K562 (cell line): ENCODE data around the gene GSTM1. TPM values are rescaled to one million over a fixed set of nuclear protein-coding genes. Genes with fewer than 3 reads are reported as not detected.
A peak's percentile ranks its signal among the peaks of the same experiment; 100 is the strongest.

ENCODE experiments used
- CBX2 ChIP-seq: fragments of 200-600 bp; sonication (generic); IDR thresholded peaks from one replicate; pipeline ENCODE4 v1.6.1; 2012; ENCODE audit warnings: mild to moderate bottlenecking, low read length, inconsistent platforms; ENCODE audit not compliant: insufficient read depth, poor library complexity, severe bottlenecking
- CTBP1 ChIP-seq: fragments of 450-650 bp; IDR thresholded peaks from 2 replicates; pipeline ENCODE4 v1.6.1; 2016; ENCODE audit warnings: borderline replicate concordance
- E2F4 ChIP-seq: sonication (generic); formaldehyde crosslinking; IDR thresholded peaks from 2 replicates; pipeline ENCODE4 v1.8.0; 2022; ENCODE audit warnings: mild to moderate bottlenecking, low read depth, missing genetic modification reagents
- ESRRA ChIP-seq: fragments of 450-650 bp; IDR thresholded peaks from 2 replicates; pipeline ENCODE4 v1.6.1; 2014; ENCODE audit warnings: low read depth, mild to moderate bottlenecking, moderate library complexity, borderline replicate concordance
- ESRRB ChIP-seq: fragments of 250-450 bp; sonication (Bioruptor Pico); IDR thresholded peaks from 2 replicates; pipeline ENCODE4 v1.5.0; 2020; ENCODE audit warnings: mild to moderate bottlenecking, moderate library complexity, borderline replicate concordance
- FOXP1 ChIP-seq: sonication (generic); formaldehyde crosslinking; IDR thresholded peaks from 2 replicates; pipeline ENCODE4 v1.8.0; 2022; ENCODE audit warnings: mild to moderate bottlenecking, missing genetic modification reagents
- ID3 ChIP-seq, 2 experiments: fragments of 250-450 bp in 1 of 2; fragments of 450-650 bp in 1 of 2; sonication (Bioruptor Pico) in 1 of 2; IDR thresholded peaks; 2 replicates each; pipeline versions ENCODE4 v1.6.1 to v1.8.0; 2016 to 2021; ENCODE audit warnings: mild to moderate bottlenecking in 2 of 2, moderate library complexity in 2 of 2, missing compliant biosample characterization in 1 of 2, missing genetic modification characterization in 1 of 2
- MAFK ChIP-seq: IDR thresholded peaks from 2 replicates; pipeline ENCODE4 v1.6.1; 2011; ENCODE audit warnings: low read length, improper control_type of control experiment
- POLR3G ChIP-seq: IDR thresholded peaks from 2 replicates; pipeline ENCODE4 v1.6.1; 2011; ENCODE audit not compliant: insufficient read length, insufficient replicate concordance; ENCODE audit errors: extremely low read depth
- RFX5 ChIP-seq: IDR thresholded peaks from 2 replicates; pipeline ENCODE4 v1.6.1; 2011; ENCODE audit warnings: low read depth, mild to moderate bottlenecking, improper control_type of control experiment, low read length
- ZFP30 ChIP-seq: fragments of 250-450 bp; sonication (Bioruptor Pico); IDR thresholded peaks from 2 replicates; pipeline ENCODE4 v1.8.0; 2022; ENCODE audit warnings: moderate library complexity, mild to moderate bottlenecking, inconsistent platforms, borderline replicate concordance
- polyA plus RNA-seq, 8 experiments: library from polyadenylated mRNA; depleted of rRNA in 4 of 8; stranded (reverse) in 5 of 8; unstranded in 3 of 8; fragments of >200 nt; fragmentation: Nextera tagmentation in 2 of 8; fragmentation: Illumina TruSeq in 1 of 8; extraction: Ambion mirVana in 2 of 8; extraction: Trizol in 1 of 8; gene quantifications; 2 replicates each; pipeline versions ENCODE4 v1.2.1 to v1.2.3, GENCODE V29; 2011 to 2014; ENCODE audit warnings: inconsistent platforms in 1 of 8, missing spikeins in 1 of 8
- total RNA-seq, 7 experiments: library from RNA; depleted of rRNA in 6 of 7; stranded (reverse); fragments of >200 nt in 6 of 7; fragmentation: Illumina TruSeq in 2 of 7; extraction: Trizol in 2 of 7; gene quantifications; 2 replicates each; pipeline versions ENCODE4 v1.2.1 to v1.2.3, GENCODE V29; 2011 to 2021; ENCODE audit warnings: low replicate concordance in 1 of 7
- TF ChIP-seq, protein P1 (sequence below), 2 experiments: fragments of 450-650 bp in 1 of 2; sonication (generic) in 1 of 2; formaldehyde crosslinking in 1 of 2; IDR thresholded peaks; 2 replicates each; pipeline versions ENCODE4 v1.7.1 to v1.9.0; 2016 to 2022; ENCODE audit warnings: inconsistent platforms in 1 of 2, mild to moderate bottlenecking in 1 of 2, missing genetic modification reagents in 1 of 2
- TF ChIP-seq, protein P2 (sequence below): fragments of 150-350 bp; IDR thresholded peaks from 2 replicates; pipeline ENCODE4 v1.6.1; 2014; ENCODE audit warnings: low read depth, mild to moderate bottlenecking, low read length, borderline replicate concordance

Gene GSTM1
- total and polyA plus RNA-seq, 9 of the 15 experiments (the other 6 are each of a cell fraction or from before 2014, with no cell fraction given), result not detected

DNA sequence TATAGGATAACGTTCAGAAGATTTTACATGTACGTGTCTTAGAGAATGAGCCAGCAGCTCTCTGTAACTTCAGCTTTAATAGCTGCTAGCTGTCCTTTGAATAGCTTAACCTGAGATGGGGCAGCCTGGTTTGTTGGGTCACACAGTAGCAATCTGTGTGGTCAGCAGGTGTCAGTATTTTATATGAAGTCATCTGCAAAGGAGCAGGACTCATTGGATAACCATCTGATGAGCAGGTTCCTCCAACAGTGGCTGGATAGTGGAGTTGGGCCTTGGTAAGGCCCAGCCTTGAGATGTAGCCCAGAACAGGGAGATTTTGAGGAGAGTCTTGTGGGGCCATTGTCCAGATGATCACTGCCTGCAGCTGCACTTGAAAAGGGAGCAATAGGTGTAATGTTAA is 30.9 kb downstream of the GSTM1 start (continued):
- TF ChIP-seq, protein P1, sequence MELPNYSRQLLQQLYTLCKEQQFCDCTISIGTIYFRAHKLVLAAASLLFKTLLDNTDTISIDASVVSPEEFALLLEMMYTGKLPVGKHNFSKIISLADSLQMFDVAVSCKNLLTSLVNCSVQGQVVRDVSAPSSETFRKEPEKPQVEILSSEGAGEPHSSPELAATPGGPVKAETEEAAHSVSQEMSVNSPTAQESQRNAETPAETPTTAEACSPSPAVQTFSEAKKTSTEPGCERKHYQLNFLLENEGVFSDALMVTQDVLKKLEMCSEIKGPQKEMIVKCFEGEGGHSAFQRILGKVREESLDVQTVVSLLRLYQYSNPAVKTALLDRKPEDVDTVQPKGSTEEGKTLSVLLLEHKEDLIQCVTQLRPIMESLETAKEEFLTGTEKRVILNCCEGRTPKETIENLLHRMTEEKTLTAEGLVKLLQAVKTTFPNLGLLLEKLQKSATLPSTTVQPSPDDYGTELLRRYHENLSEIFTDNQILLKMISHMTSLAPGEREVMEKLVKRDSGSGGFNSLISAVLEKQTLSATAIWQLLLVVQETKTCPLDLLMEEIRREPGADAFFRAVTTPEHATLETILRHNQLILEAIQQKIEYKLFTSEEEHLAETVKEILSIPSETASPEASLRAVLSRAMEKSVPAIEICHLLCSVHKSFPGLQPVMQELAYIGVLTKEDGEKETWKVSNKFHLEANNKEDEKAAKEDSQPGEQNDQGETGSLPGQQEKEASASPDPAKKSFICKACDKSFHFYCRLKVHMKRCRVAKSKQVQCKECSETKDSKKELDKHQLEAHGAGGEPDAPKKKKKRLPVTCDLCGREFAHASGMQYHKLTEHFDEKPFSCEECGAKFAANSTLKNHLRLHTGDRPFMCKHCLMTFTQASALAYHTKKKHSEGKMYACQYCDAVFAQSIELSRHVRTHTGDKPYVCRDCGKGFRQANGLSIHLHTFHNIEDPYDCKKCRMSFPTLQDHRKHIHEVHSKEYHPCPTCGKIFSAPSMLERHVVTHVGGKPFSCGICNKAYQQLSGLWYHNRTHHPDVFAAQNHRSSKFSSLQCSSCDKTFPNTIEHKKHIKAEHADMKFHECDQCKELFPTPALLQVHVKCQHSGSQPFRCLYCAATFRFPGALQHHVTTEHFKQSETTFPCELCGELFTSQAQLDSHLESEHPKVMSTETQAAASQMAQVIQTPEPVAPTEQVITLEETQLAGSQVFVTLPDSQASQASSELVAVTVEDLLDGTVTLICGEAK (IDR thresholded peaks at IDR 0.05), result no peak
- TF ChIP-seq, protein P1 (CRISPR knock-in tag; IDR thresholded peaks at IDR 0.05), result no peak
- TF ChIP-seq E2F4 (CRISPR knock-in tag) (no peak), MAFK (peak; percentile 15; the same call in 1 of the 2 replicates), CBX2 (no peak), ESRRB (CRISPR knock-in tag) (no peak), ID3 (CRISPR knock-in tag; IDR thresholded peaks at IDR 0.05) (no peak), ID3 (tag; IDR thresholded peaks at IDR 0.05) (no peak), RFX5 (no peak), ZFP30 (no peak), POLR3G (no peak), FOXP1 (CRISPR knock-in tag) (no peak), ESRRA (no peak), CTBP1 (no peak; the same call in 1 of the 2 replicates)
- TF ChIP-seq, protein P2, sequence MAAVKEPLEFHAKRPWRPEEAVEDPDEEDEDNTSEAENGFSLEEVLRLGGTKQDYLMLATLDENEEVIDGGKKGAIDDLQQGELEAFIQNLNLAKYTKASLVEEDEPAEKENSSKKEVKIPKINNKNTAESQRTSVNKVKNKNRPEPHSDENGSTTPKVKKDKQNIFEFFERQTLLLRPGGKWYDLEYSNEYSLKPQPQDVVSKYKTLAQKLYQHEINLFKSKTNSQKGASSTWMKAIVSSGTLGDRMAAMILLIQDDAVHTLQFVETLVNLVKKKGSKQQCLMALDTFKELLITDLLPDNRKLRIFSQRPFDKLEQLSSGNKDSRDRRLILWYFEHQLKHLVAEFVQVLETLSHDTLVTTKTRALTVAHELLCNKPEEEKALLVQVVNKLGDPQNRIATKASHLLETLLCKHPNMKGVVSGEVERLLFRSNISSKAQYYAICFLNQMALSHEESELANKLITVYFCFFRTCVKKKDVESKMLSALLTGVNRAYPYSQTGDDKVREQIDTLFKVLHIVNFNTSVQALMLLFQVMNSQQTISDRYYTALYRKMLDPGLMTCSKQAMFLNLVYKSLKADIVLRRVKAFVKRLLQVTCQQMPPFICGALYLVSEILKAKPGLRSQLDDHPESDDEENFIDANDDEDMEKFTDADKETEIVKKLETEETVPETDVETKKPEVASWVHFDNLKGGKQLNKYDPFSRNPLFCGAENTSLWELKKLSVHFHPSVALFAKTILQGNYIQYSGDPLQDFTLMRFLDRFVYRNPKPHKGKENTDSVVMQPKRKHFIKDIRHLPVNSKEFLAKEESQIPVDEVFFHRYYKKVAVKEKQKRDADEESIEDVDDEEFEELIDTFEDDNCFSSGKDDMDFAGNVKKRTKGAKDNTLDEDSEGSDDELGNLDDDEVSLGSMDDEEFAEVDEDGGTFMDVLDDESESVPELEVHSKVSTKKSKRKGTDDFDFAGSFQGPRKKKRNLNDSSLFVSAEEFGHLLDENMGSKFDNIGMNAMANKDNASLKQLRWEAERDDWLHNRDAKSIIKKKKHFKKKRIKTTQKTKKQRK, result no peak
